Heart left ventricle (tissue), 16 donors: Measurements from ENCODE around the gene SLC38A10. TPM values are rescaled to one million over a fixed set of nuclear protein-coding genes. Genes with fewer than 3 reads are reported as not detected.

Experiments
- ATAC-seq, 4 donors: fragments of 200-7000 bp; cut with Tn5 transposase; one replicate each; pipeline ENCODE4 v1.9.1; 2020 to 2022; ENCODE audit warnings: moderate library complexity in 4 of 4, mild to moderate bottlenecking in 3 of 4, moderate number of reproducible peaks in 1 of 4
- DNase-seq, 5 donors: peaks; one replicate each; pipeline ENCODE4 v3.0.0-alpha.2; 2020
- H3K27ac ChIP-seq, 12 donors: fragments of 200-600 bp; sonication (generic) in 4 of 12; one replicate each; pipeline versions ENCODE4 v1.5.0 to v1.8.0; 2016 to 2022; ENCODE audit warnings: mild to moderate bottlenecking in 2 of 12
- H3K27me3 ChIP-seq, 9 donors: fragments of 200-600 bp; sonication (generic) in 2 of 9; one replicate each; pipeline versions ENCODE4 v1.5.1 to v1.8.0; 2016 to 2022; ENCODE audit warnings: mild to moderate bottlenecking in 3 of 9
- H3K36me3 ChIP-seq, 9 donors: fragments of 200-600 bp; sonication (generic) in 2 of 9; one replicate each; pipeline versions ENCODE4 v1.5.0 to v1.8.0; 2018 to 2022; ENCODE audit warnings: mild to moderate bottlenecking in 2 of 9
- H3K4me1 ChIP-seq, 12 donors: fragments of 200-600 bp; sonication (generic) in 4 of 12; one replicate each; pipeline versions ENCODE4 v1.5.0 to v1.8.0; 2016 to 2022; ENCODE audit warnings: mild to moderate bottlenecking in 3 of 12
- H3K4me3 ChIP-seq, 12 donors: fragments of 200-600 bp; sonication (generic) in 4 of 12; one replicate each; pipeline versions ENCODE4 v1.5.0 to v1.8.0; 2017 to 2022; ENCODE audit warnings: mild to moderate bottlenecking in 9 of 12, moderate library complexity in 4 of 12
- H3K9me3 ChIP-seq, 12 donors: fragments of 200-600 bp; sonication (generic) in 4 of 12; one replicate each; pipeline versions ENCODE4 v1.5.0 to v1.8.0; 2016 to 2022; ENCODE audit warnings: mild to moderate bottlenecking in 1 of 12
- POLR2A ChIP-seq, 2 donors: fragments of 450-650 bp; IDR thresholded peaks; one replicate each; pipeline ENCODE4 v1.6.1; 2017; ENCODE audit warnings: antibody characterized with exemption in 2 of 2, mild to moderate bottlenecking in 2 of 2, moderate library complexity in 2 of 2
- WGBS, 4 donors: extraction: QIAGEN DNeasy Blood & Tissue Kit in 2 of 4; methylation state at CpG; one replicate each; pipeline versions ENCODE4 v1.1.5 to v1.1.7; 2013 to 2018; 5-methylcytosine and 5-hydroxymethylcytosine counted together
- intact Hi-C, 10 donors: fragments of 100-400 bp; cut with DNase I; formaldehyde crosslinking; loops; one replicate each; pipeline versions ENCODE4 v1.11.1 to v1.14.2; 2022
- polyA plus RNA-seq, 2 donors: library from polyadenylated mRNA; stranded (reverse); fragments of 200-250 nt; gene quantifications; one replicate each; pipeline ENCODE4 v1.2.3, GENCODE V29; 2013
- total RNA-seq, 9 donors: library from RNA; depleted of rRNA in 2 of 9; stranded (reverse); fragments of >200 nt in 2 of 9; fragmentation: NEBNext Ultra II Directional in 3 of 9; extraction: Animal tissue kit (Norgen Biotek cat#: 25700) in 3 of 9; gene quantifications; one replicate each; pipeline versions ENCODE4 v1.1.0 to v1.2.4, GENCODE V29; 2016 to 2023
- TF ChIP-seq, protein P1 (sequence below), 12 donors: fragments of 200-600 bp; sonication (generic) in 4 of 12; IDR thresholded peaks; one replicate each; pipeline versions ENCODE4 v1.5.0 to v1.8.0; 2018 to 2022; ENCODE audit warnings: antibody characterized with exemption in 12 of 12, mild to moderate bottlenecking in 5 of 12
- donor health status: ischemic (EF 13 %, LVEDD 7.1; RV severe dilation, severe dysfunction).
- donor health status: healthy with polysubstance abuse.
- donor health status: DM: no; HTN: yes; CAD: no.
- donor health status: DM: no; HTN: no; CAD: no.
- donor health status: ischemic (EF 25% LVEDD 6.9; RV normal size, moderate dysfunction).
- donor health status: ischemic (EF 25% LVEDD 5.7; RV mildly dilated, moderate dysfunction).
- donor health status: healthy.
- donor health status: DM: yes; HTN: yes; CAD: no.
- donor health status: ischemic (EF 35%, LVEDD 5.7; RV mildly dilated, moderate dysfunction).
- donor health status: nonischemic (EF 11% LVEDD 7.7; RV severe dilation, severe dysfunction).
- donor health status: DM: yes; HTN: yes; CAD: no.
- donor health status: PGD.
- donor health status: ischemic (EF 29% LVEDD 5.4; RV normal size, mild dysfunction).
- donor health status: nonischemic (EF 23%, LVEDD 6.1; RV moderate dilation, normal function).

SLC38A10 gene
- total and polyA plus RNA-seq, 11 donors: 27.4 to 67.7 (median 46.7) TPM

DNA sequence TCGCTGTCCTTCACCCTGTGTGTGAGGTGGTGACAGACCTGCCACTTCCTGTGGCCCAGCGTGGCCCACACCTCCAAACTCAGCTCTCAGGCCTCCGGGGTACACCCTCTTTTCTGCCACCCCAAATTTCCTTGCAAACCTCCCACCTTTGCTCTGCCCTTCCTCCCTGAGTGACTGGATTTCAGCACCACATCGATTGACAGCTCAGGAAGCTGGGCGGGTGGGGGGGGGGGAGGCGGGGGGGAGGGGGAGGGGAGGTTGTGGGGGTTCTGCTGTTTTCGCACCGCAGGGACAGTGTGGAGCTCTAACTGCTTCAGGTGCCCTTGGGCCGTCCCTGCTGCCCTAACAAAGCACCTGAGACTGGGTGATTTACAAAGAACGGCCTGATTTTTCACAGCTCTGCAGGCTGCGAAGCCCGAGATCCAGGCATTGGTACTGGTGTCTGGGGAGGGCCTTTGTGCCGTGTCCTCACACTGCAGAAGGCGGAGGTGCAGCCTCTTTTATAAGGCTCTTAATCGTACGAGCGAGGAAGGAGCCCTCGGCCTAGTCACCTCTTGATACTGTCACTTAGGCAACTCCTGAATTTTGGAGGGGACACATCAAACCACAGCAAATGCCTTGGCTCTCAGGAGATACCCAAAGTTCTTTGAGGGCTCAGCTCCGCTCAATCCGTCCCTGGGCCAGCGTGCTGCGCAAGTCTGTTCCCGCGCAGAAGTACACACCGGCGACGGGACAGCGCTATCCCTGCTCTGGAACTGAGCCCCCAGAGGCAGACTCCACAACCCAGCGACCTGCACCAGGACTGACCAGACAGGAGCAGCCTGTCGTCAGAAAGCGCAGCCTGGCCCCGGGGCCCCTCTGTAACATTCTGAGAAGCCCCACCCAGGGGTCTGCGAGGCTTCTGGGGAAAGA, 52.4 kb downstream of the SLC38A10 start:
- no peak overlapping the region for H3K27ac ChIP-seq
- peaks cover 0 to 23% (median 0%) of the 10 kb centered on the region in 9 donors for H3K36me3 ChIP-seq
- peaks cover 2 to 26% (median 15%) of the 10 kb centered on the region in 12 donors for H3K4me1 ChIP-seq
- DNase-seq: no peak
- WGBS, 4 donors: 74 to 83% (median 77%) methylated on average over 24 to 32 of the region's 33 CpGs
- H3K4me3 ChIP-seq: no peak overlapping the region
- TF ChIP-seq, protein P1, sequence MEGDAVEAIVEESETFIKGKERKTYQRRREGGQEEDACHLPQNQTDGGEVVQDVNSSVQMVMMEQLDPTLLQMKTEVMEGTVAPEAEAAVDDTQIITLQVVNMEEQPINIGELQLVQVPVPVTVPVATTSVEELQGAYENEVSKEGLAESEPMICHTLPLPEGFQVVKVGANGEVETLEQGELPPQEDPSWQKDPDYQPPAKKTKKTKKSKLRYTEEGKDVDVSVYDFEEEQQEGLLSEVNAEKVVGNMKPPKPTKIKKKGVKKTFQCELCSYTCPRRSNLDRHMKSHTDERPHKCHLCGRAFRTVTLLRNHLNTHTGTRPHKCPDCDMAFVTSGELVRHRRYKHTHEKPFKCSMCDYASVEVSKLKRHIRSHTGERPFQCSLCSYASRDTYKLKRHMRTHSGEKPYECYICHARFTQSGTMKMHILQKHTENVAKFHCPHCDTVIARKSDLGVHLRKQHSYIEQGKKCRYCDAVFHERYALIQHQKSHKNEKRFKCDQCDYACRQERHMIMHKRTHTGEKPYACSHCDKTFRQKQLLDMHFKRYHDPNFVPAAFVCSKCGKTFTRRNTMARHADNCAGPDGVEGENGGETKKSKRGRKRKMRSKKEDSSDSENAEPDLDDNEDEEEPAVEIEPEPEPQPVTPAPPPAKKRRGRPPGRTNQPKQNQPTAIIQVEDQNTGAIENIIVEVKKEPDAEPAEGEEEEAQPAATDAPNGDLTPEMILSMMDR (IDR thresholded peaks at IDR 0.05): no peak
- no peak for TF ChIP-seq POLR2A (IDR thresholded peaks at IDR 0.05)
- H3K9me3 ChIP-seq: no peaks in the 10 kb centered on the region
- intact Hi-C loops: loop anchor here in 3 of 10 donors (5.0 to 10.0 kb wide), 3 partner anchors 100 to 250 kb away; partner anchors contain the start of genes CHMP6 (in 2 of the 3) and BAIAP2 (in 1 of the 3)
- H3K27me3 ChIP-seq: no peaks in the 10 kb centered on the region
- no peak for ATAC-seq

DNA sequence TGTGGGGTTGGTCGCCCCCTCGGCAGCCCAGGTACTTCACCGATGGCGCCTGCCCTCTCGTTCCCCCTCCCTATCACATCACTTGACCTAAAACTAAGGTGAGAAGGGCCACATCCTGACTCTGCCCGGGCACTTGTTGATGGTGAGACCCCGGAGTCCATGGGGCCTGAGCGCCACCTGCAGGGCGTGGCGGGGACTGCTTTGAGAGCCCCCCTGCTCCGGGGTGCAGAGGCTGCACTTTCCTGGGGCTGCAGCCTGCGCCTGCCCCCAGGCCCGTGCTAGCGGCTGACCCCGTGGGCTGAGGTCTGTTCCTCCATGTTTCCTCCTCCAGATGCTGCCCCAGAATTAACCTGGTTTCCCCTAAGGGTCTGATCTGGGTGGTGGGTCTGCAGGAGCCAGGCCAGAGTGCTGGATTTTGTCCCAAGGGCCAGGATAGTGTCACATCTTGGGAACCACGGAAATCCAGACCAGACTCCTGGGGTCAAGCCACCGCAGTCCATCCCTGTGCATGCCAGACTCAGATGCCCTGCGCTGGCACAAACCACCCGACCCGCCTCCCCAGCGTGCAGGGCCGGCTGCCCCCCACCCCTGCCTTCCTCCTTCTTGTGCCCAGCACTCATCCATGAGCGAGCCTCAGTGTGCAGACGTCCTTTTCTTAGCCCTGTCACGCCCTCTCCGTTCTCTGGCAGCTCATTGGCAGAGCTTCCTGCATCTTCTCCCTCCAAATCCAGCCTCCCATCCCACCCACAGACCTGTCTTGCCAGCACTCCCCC, 53.3 kb downstream of the SLC38A10 start:
- H3K9me3 ChIP-seq: no peaks in the 10 kb centered on the region
- no peak overlapping the region for H3K27ac ChIP-seq
- H3K27me3 ChIP-seq: no peaks in the 10 kb centered on the region
- TF ChIP-seq POLR2A (IDR thresholded peaks at IDR 0.05): no peak
- TF ChIP-seq, protein P1 (IDR thresholded peaks at IDR 0.05): peak; percentile 67 to 81 (median 74)
- intact Hi-C loops: loop anchor here (1.0 to 10.0 kb wide), 5 partner anchors 99 to 250 kb away; partner anchors contain the start of genes CHMP6 (in 2 of the 10) and BAIAP2 (in 1 of the 10)
- WGBS, 4 donors: 45 to 49% (median 45%) methylated on average over 14 to 26 of the region's 26 CpGs
- peak in 1 of 5 donors; percentile 54 for DNase-seq
- peaks cover 0 to 23% (median 0%) of the 10 kb centered on the region in 9 donors for H3K36me3 ChIP-seq
- H3K4me3 ChIP-seq: no peak overlapping the region
- ATAC-seq: no peak
- H3K4me1 ChIP-seq: peaks cover 5 to 34% (median 23%) of the 10 kb centered on the region in 12 donors

DNA sequence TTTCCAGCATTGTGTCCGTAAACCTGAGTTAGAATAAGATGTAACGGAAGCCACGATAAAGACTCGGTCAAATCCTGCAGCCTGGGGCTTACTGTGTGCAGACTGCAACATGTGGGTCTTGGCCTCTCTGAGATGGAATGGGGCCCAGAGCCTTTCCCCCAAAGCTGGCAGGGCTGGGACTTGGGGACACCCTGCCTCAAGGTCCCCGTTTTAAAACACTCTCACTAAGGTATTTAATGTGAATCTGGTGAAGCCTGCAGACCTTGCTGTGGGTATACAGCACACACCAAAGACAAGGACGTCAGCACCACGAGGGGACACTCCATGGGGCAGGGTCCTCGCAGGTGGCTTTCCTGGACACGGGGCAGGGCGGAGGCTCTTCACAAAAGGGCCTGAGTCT, 53.9 kb downstream of the SLC38A10 start:
- TF ChIP-seq, protein P1 (IDR thresholded peaks at IDR 0.05): no peak
- no peak for TF ChIP-seq POLR2A (IDR thresholded peaks at IDR 0.05)
- no peak for DNase-seq
- ATAC-seq: no peak
- peaks cover 0 to 25% (median 0%) of the 10 kb centered on the region in 9 donors for H3K36me3 ChIP-seq
- H3K27ac ChIP-seq: no peak overlapping the region
- H3K27me3 ChIP-seq: no peaks in the 10 kb centered on the region
- no peaks in the 10 kb centered on the region for H3K9me3 ChIP-seq
- 87 to 90% (median 89%) methylated on average over 8 to 10 of the region's 10 CpGs for WGBS, 4 donors
- intact Hi-C loops: loop anchor here (1.0 to 10.0 kb wide), 5 partner anchors 98 to 249 kb away; partner anchors contain the start of genes CHMP6 (in 2 of the 10) and BAIAP2 (in 1 of the 10)
- no peak overlapping the region for H3K4me3 ChIP-seq
- peaks cover 5 to 39% (median 25%) of the 10 kb centered on the region in 12 donors for H3K4me1 ChIP-seq
